Endothelial cell of umbilical vein (primary cell): ENCODE data around the gene KIF6.

Experiments
- CTCF ChIP-seq, 2 donors: IDR thresholded peaks; 1 replicate in 1 of 2; 2 replicates in 1 of 2; pipeline ENCODE4 v1.5.1; 2011; ENCODE audit warnings: low read length in 2 of 2, mild to moderate bottlenecking in 2 of 2, moderate library complexity in 2 of 2, control low read depth in 1 of 2, inconsistent platforms in 1 of 2, low read depth in 1 of 2; ENCODE audit not compliant: insufficient read depth in 1 of 2; ENCODE audit errors: extremely low read depth in 1 of 2
- EZH2 ChIP-seq: IDR thresholded peaks from 2 replicates; pipeline ENCODE4 v1.6.1; 2012; ENCODE audit warnings: borderline replicate concordance, low read depth, mild to moderate bottlenecking, moderate library complexity, low read length, inconsistent platforms; ENCODE audit not compliant: severe bottlenecking
- FOS ChIP-seq: IDR thresholded peaks from 2 replicates; pipeline ENCODE4 v1.6.1; 2011; ENCODE audit warnings: mild to moderate bottlenecking, low read length, moderate library complexity, borderline replicate concordance; ENCODE audit not compliant: insufficient read depth
- JUN ChIP-seq: IDR thresholded peaks from 2 replicates; pipeline ENCODE4 v1.6.1; 2011; ENCODE audit warnings: borderline replicate concordance, low read depth; ENCODE audit not compliant: insufficient read length, insufficient read depth
- MYC ChIP-seq: IDR thresholded peaks from one replicate; pipeline ENCODE4 v1.6.1; 2011; ENCODE audit warnings: mild to moderate bottlenecking, low read depth, low read length
- POLR2A ChIP-seq: IDR thresholded peaks from 2 replicates; pipeline ENCODE4 v1.6.1; 2012; ENCODE audit warnings: low read depth, mild to moderate bottlenecking, control low read depth, low read length
- POLR2AphosphoS5 ChIP-seq: IDR thresholded peaks from 2 replicates; pipeline ENCODE4 v1.6.1; 2012; ENCODE audit warnings: low read depth, mild to moderate bottlenecking, control low read depth, low read length, moderate library complexity; ENCODE audit not compliant: insufficient read depth
- TF ChIP-seq, protein P1 (sequence below): IDR thresholded peaks from 2 replicates; pipeline ENCODE4 v1.6.1; 2011; ENCODE audit not compliant: insufficient read depth, insufficient read length

- no peak for TF ChIP-seq EZH2
- TF ChIP-seq CTCF (IDR thresholded peaks at IDR 0.05; ENCODE audit: extremely low read depth in 1 of 2, insufficient read depth in 1 of 2, low read depth in 1 of 2, low read length in 2 of 2), result no peak
- TF ChIP-seq POLR2A, result no peak
- no peak for TF ChIP-seq POLR2AphosphoS5
- TF ChIP-seq FOS, result no peak
- no peak for TF ChIP-seq MYC
- TF ChIP-seq, protein P1, sequence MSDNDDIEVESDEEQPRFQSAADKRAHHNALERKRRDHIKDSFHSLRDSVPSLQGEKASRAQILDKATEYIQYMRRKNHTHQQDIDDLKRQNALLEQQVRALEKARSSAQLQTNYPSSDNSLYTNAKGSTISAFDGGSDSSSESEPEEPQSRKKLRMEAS, result no peak
- TF ChIP-seq JUN, result no peak
Measured at GRCh38 chr6:39773782-39774181, 48.6 kb upstream of the KIF6 start.
